Astrocyte (in vitro differentiated cells and primary cell): ENCODE data around the gene CPN2.

Source experiments
- EZH2 ChIP-seq: IDR thresholded peaks from 2 replicates; pipeline ENCODE4 v1.6.1; 2012; ENCODE audit warnings: mild to moderate bottlenecking, low read length, inconsistent platforms; ENCODE audit not compliant: insufficient read depth
- TF ChIP-seq, protein P1 (sequence below): IDR thresholded peaks from 2 replicates; pipeline ENCODE4 v1.5.1; 2011; ENCODE audit warnings: low read depth, mild to moderate bottlenecking, inconsistent platforms, low read length, moderate library complexity; ENCODE audit not compliant: insufficient read depth

DNA sequence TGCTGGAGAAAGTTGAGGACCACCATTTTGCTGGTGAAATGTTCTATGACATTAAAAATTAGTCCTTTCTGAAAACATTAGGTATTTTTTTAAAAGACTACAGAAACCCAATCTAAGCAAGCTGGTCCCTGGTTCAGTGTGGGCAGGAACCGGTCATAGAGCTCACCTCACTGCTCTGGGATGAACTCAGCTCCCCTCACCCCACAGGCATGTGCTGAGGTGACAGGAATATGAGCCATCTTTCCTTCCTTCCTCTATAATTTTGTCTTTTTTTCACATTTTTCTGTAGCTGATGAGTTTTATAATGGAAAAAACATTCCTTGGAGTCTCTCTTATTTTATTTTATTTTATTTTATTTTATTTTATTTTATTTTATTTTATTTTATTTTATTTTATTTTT, 26.6 kb upstream of the CPN2 start:
- TF ChIP-seq, protein P1, sequence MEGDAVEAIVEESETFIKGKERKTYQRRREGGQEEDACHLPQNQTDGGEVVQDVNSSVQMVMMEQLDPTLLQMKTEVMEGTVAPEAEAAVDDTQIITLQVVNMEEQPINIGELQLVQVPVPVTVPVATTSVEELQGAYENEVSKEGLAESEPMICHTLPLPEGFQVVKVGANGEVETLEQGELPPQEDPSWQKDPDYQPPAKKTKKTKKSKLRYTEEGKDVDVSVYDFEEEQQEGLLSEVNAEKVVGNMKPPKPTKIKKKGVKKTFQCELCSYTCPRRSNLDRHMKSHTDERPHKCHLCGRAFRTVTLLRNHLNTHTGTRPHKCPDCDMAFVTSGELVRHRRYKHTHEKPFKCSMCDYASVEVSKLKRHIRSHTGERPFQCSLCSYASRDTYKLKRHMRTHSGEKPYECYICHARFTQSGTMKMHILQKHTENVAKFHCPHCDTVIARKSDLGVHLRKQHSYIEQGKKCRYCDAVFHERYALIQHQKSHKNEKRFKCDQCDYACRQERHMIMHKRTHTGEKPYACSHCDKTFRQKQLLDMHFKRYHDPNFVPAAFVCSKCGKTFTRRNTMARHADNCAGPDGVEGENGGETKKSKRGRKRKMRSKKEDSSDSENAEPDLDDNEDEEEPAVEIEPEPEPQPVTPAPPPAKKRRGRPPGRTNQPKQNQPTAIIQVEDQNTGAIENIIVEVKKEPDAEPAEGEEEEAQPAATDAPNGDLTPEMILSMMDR = no peak
- TF ChIP-seq EZH2 = no peak
